DND-41 (cell line): Measurements from ENCODE around the gene MCF2L.

ENCODE experiments used
- ATAC-seq: fragments of 200-7000 bp; cut with Tn5 transposase; 3 replicates; pipeline ENCODE4 v1.9.1; 2021; ENCODE audit warnings: low read depth; ENCODE audit not compliant: insufficient read depth
- DNase-seq: peaks from one replicate; pipeline ENCODE4 v3.0.0-alpha.2; 2020
- H2AFZ ChIP-seq: 2 replicates; pipeline ENCODE4 v1.6.0; 2012; ENCODE audit warnings: low read depth, low read length
- H3K27ac ChIP-seq: 2 replicates; pipeline ENCODE4 v1.5.1; 2012; ENCODE audit warnings: low read length, inconsistent platforms
- H3K27me3 ChIP-seq: fragments of 200-600 bp; sonication (generic); 2 replicates; pipeline ENCODE4 v1.6.0; 2012; ENCODE audit warnings: low read length, mild to moderate bottlenecking, inconsistent platforms; ENCODE audit not compliant: insufficient read depth, poor library complexity
- H3K36me3 ChIP-seq: 2 replicates; pipeline ENCODE4 v1.5.1; 2012; ENCODE audit warnings: low read length, inconsistent platforms; ENCODE audit not compliant: insufficient read depth
- H3K4me1 ChIP-seq: 2 replicates; pipeline ENCODE4 v1.5.1; 2012; ENCODE audit warnings: mild to moderate bottlenecking, low read length; ENCODE audit not compliant: insufficient read depth
- H3K4me2 ChIP-seq: 2 replicates; pipeline ENCODE4 v1.6.0; 2012; ENCODE audit warnings: mild to moderate bottlenecking, moderate library complexity, low read length, inconsistent platforms; ENCODE audit not compliant: insufficient read depth
- H3K4me3 ChIP-seq, 2 experiments: fragments of 200-600 bp in 1 of 2; shearing (Covaris generic) in 1 of 2; 2 replicates each; pipeline ENCODE4 v1.5.1; 2012 to 2016; ENCODE audit warnings: inconsistent platforms in 2 of 2, low read length in 2 of 2, mild to moderate bottlenecking in 2 of 2, low read depth in 1 of 2, moderate library complexity in 1 of 2
- H3K79me2 ChIP-seq: 2 replicates; pipeline ENCODE4 v1.6.0; 2012; ENCODE audit warnings: low read length, inconsistent platforms; ENCODE audit not compliant: insufficient read depth
- H3K9ac ChIP-seq: 2 replicates; pipeline ENCODE4 v1.6.0; 2012; ENCODE audit warnings: low read depth, mild to moderate bottlenecking, inconsistent platforms, low read length, moderate library complexity
- H3K9me3 ChIP-seq: 2 replicates; pipeline ENCODE4 v1.5.1; 2012; ENCODE audit warnings: low read length, moderate library complexity, mild to moderate bottlenecking, inconsistent platforms; ENCODE audit not compliant: insufficient read depth, severe bottlenecking
- H4K20me1 ChIP-seq: 2 replicates; pipeline ENCODE4 v1.6.0; 2012; ENCODE audit warnings: low read length; ENCODE audit not compliant: insufficient read depth
- CTCF ChIP-seq: IDR thresholded peaks from 2 replicates; pipeline ENCODE4 v1.5.1; 2012; ENCODE audit warnings: borderline replicate concordance, low read length, moderate library complexity, mild to moderate bottlenecking; ENCODE audit not compliant: poor library complexity, severe bottlenecking; ENCODE audit errors: extremely low read depth
- EZH2 ChIP-seq: IDR thresholded peaks from 3 replicates; pipeline ENCODE4 v1.6.1; 2012; ENCODE audit warnings: borderline replicate concordance, low read depth, mild to moderate bottlenecking, moderate library complexity, low read length, inconsistent platforms; ENCODE audit not compliant: severe bottlenecking

The MCF2L gene

GRCh38 chr13:113060557-113061270 is 91.7 kb downstream of the MCF2L start:
- Histone ChIP-seq H2AFZ (no peak overlapping the region), H3K9me3 (peaks cover 5% of the 10 kb centered on the region), H3K4me2 (no peak overlapping the region), H4K20me1 (no peaks in the 10 kb centered on the region), H3K27ac (no peak overlapping the region), H3K4me3 (no peak overlapping the region), H3K36me3 (no peaks in the 10 kb centered on the region), H3K79me2 (no peaks in the 10 kb centered on the region), H3K9ac (no peak overlapping the region), H3K4me1 (no peaks in the 10 kb centered on the region), H3K27me3 (no peaks in the 10 kb centered on the region)
- DNase-seq (no peak), ATAC-seq (no peak)
- TF ChIP-seq EZH2 (no peak), CTCF (no peak)

- H3K27me3 ChIP-seq, result no peaks in the 10 kb centered on the region
- no peak overlapping the region for H3K9ac ChIP-seq
These were observed 92.2 kb downstream of the MCF2L start for GRCh38 chr13:113061271-113061625.

GRCh38 chr13:113061796-113062425 is 92.9 kb downstream of the MCF2L start:
- H3K79me2 ChIP-seq, result no peaks in the 10 kb centered on the region
- no peak for DNase-seq
- H3K9ac ChIP-seq, result no peak overlapping the region
- no peak overlapping the region for H3K27ac ChIP-seq
- H2AFZ ChIP-seq, result no peak overlapping the region
- H3K9me3 ChIP-seq, result peaks cover 5% of the 10 kb centered on the region
- no peaks in the 10 kb centered on the region for H4K20me1 ChIP-seq
- no peak overlapping the region for H3K4me2 ChIP-seq
- TF ChIP-seq CTCF (no peak), EZH2 (no peak)
- no peak overlapping the region for H3K4me3 ChIP-seq
- H3K36me3 ChIP-seq, result no peaks in the 10 kb centered on the region
- H3K4me1 ChIP-seq, result no peaks in the 10 kb centered on the region
- H3K27me3 ChIP-seq, result no peaks in the 10 kb centered on the region
- ATAC-seq, result no peak

More at GRCh38 chr13:113061271-113061625, 92.2 kb downstream of the MCF2L start:
- no peak for ATAC-seq
- H3K4me3 ChIP-seq, result no peak overlapping the region
- H3K36me3 ChIP-seq, result no peaks in the 10 kb centered on the region
- H3K4me1 ChIP-seq, result no peaks in the 10 kb centered on the region
- no peak overlapping the region for H2AFZ ChIP-seq
- H3K4me2 ChIP-seq, result no peak overlapping the region
- H4K20me1 ChIP-seq, result no peaks in the 10 kb centered on the region
- TF ChIP-seq CTCF (no peak), EZH2 (no peak)
- no peak for DNase-seq
- no peak overlapping the region for H3K27ac ChIP-seq
- no peaks in the 10 kb centered on the region for H3K79me2 ChIP-seq
- H3K9me3 ChIP-seq, result peaks cover 5% of the 10 kb centered on the region
